PC-9 (cell line): ENCODE data around the gene GPHN.

Source experiments
- CTCF ChIP-seq: fragments of 200-600 bp; sonication (generic); conservative IDR thresholded peaks from 2 replicates; pipeline ENCODE4 v1.6.1; 2017; ENCODE audit warnings: mixed run types, antibody characterized with exemption, mild to moderate bottlenecking, moderate library complexity
- EZH2 ChIP-seq: fragments of 200-600 bp; sonication (generic); IDR thresholded peaks from 2 replicates; pipeline ENCODE4 v1.8.0; 2017; ENCODE audit warnings: antibody characterized with exemption, low read depth

- TF ChIP-seq CTCF (no peak), EZH2 (no peak)
Measured at GRCh38 chr14:67018720-67019119, 510.8 kb downstream of the GPHN start.
